Activated B cell treated with CpG ODN at 0.5 μM for 24 hours (primary cell): Measurements from ENCODE around the gene OR14J1. TPM values are rescaled to one million over a fixed set of nuclear protein-coding genes. Genes with fewer than 3 reads are reported as not detected.
"Not testable (repeated sequence)": the region's sequence is repeated elsewhere in the genome, so short reads cannot be mapped to it uniquely, and the experiment has no call there.

ENCODE experiments used
- ATAC-seq: fragments of 200-7000 bp; cut with Tn5 transposase; one replicate; pipeline ENCODE4 v1.10.0; 2021; ENCODE audit warnings: low read depth, mild to moderate bottlenecking, moderate library complexity
- CTCF ChIA-PET: fragments of 350-600 bp; sonication (Branson Sonifier 250); formaldehyde crosslinking; loops from one replicate; lab custom pipeline; 2021; ENCODE audit warnings: antibody characterized with exemption; lab: Charles Lee
- POLR2A ChIA-PET: fragments of 350-600 bp; sonication (Branson Sonifier 250); formaldehyde crosslinking; loops from one replicate; lab custom pipeline; 2021; ENCODE audit warnings: antibody characterized with exemption; lab: Charles Lee
- DNase-seq: peaks from one replicate; pipeline ENCODE4 v3.0.0; 2022
- H3K27ac Mint-ChIP-seq: one replicate; pipeline ENCODE4 v1.8.0; 2020; ENCODE audit warnings: mixed read lengths
- H3K27me3 Mint-ChIP-seq: one replicate; pipeline ENCODE4 v1.8.0; 2021; ENCODE audit warnings: mixed read lengths
- H3K36me3 Mint-ChIP-seq: one replicate; pipeline ENCODE4 v1.8.0; 2021; ENCODE audit warnings: low read depth, mixed read lengths
- H3K4me1 Mint-ChIP-seq: one replicate; pipeline ENCODE4 v1.8.0; 2021; ENCODE audit warnings: mixed read lengths
- H3K4me3 Mint-ChIP-seq: one replicate; pipeline ENCODE4 v1.8.0; 2020; ENCODE audit warnings: mild to moderate bottlenecking, mixed read lengths
- H3K9me3 Mint-ChIP-seq: one replicate; pipeline ENCODE4 v1.8.0; 2020; ENCODE audit warnings: mixed read lengths
- CTCF ChIP-seq: fragments of 200-600 bp; IDR thresholded peaks from one replicate; pipeline ENCODE4 v1.8.0; 2022; ENCODE audit warnings: antibody characterized with exemption, mild to moderate bottlenecking
- intact Hi-C: fragments of 100-400 bp; cut with micrococcal nuclease; formaldehyde crosslinking; loops from one replicate; pipeline ENCODE4 v1.15.1; 2024
- total RNA-seq: library from RNA; stranded (reverse); gene quantifications from 2 replicates; pipeline ENCODE4 v1.2.3, GENCODE V29; 2022

OR14J1 gene
- total RNA-seq, 1 donor from 2014 or later: not detected

GRCh38 chr6:29332676-29333075 is 31.2 kb downstream of the OR14J1 start:
- H3K36me3 Mint-ChIP-seq: no peaks in the 10 kb centered on the region
- POLR2A ChIA-PET: no interaction called here
- DNase-seq (no peak), ATAC-seq (no peak)
- CTCF ChIA-PET: no interaction called here
- H3K4me3 Mint-ChIP-seq: no peak overlapping the region
- intact Hi-C loops: loop anchor here (1.0 kb wide), 1 partner anchor 19 kb away; no protein-coding TSS in a partner anchor
- peaks cover 17% of the 10 kb centered on the region for H3K27me3 Mint-ChIP-seq
- no peak for TF ChIP-seq CTCF
- H3K27ac Mint-ChIP-seq: no peak overlapping the region
- H3K9me3 Mint-ChIP-seq: no peaks in the 10 kb centered on the region
- no peaks in the 10 kb centered on the region for H3K4me1 Mint-ChIP-seq

GRCh38 chr6:29336269-29336668 is 34.8 kb downstream of the OR14J1 start:
- H3K27me3 Mint-ChIP-seq: peaks cover 21% of the 10 kb centered on the region

GRCh38 chr6:29345380-29345779 is 43.9 kb downstream of the OR14J1 start:
- ATAC-seq (no peak), DNase-seq (no peak)
- no peak for TF ChIP-seq CTCF
- H3K36me3 Mint-ChIP-seq: no peaks in the 10 kb centered on the region
- no peak overlapping the region for H3K4me3 Mint-ChIP-seq
- H3K4me1 Mint-ChIP-seq: no peaks in the 10 kb centered on the region
- POLR2A ChIA-PET: no interaction called here
- peaks cover 5% of the 10 kb centered on the region for H3K9me3 Mint-ChIP-seq
- H3K27me3 Mint-ChIP-seq: peaks cover 11% of the 10 kb centered on the region
- H3K27ac Mint-ChIP-seq: no peak overlapping the region
- CTCF ChIA-PET: no interaction called here
- intact Hi-C loops: no loop called here

More at GRCh38 chr6:29336269-29336668, 34.8 kb downstream of the OR14J1 start:
- Mint-ChIP-seq H3K27ac (no peak overlapping the region), H3K9me3 (no peaks in the 10 kb centered on the region), H3K36me3 (no peaks in the 10 kb centered on the region), H3K4me1 (no peaks in the 10 kb centered on the region), H3K4me3 (no peak overlapping the region)
- intact Hi-C loops: no loop called here
- no peak for ATAC-seq
- POLR2A ChIA-PET: no interaction called here
- DNase-seq: no peak
- CTCF ChIA-PET: no interaction called here
- no peak for TF ChIP-seq CTCF

DNA sequence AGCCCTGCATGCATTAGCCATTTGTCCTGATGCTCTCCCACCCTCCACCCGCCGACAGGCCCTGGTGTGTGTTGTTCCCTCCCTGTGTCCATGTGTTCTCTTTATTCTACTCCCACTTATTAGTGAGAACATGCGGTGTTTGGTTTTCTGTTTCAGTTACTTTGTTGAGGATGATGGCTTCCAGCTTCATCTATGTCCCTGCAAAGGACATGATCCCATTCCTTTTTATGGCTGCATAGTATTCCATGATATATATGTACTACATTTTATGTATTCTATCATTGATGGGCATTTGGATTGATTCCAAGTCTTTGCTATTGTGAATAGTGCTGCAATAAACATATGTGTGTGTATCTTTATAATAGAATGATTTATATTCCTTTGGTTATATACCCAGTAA is 47.8 kb downstream of the OR14J1 start:
- peaks cover 13% of the 10 kb centered on the region for H3K9me3 Mint-ChIP-seq
- CTCF ChIA-PET, H3K27ac Mint-ChIP-seq, H3K36me3 Mint-ChIP-seq, ATAC-seq, intact Hi-C loops, H3K4me1 Mint-ChIP-seq, DNase-seq, H3K4me3 Mint-ChIP-seq, POLR2A ChIA-PET: not testable (repeated sequence)
- peaks cover 18% of the 10 kb centered on the region for H3K27me3 Mint-ChIP-seq

DNA sequence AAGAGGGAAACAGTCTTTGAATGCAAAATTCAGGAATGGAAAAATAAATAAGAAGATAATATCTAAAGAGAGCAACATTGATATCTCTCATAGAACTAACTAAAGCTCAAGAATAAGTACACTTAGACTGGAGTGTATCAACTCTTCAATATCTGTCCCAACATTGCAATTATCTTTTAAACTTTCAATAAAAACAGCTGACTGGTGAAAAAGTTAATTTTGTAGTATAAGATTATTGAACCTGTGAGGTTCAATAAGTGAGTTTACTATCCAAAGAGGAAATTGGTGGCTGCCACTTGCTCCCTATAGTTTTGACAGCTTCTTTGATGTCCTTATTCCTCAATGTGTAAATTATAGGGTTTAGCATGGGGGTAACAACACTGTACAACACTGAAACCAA is 53.5 kb downstream of the OR14J1 start:
- intact Hi-C loops: no loop called here
- Mint-ChIP-seq H3K27me3 (peaks cover 22% of the 10 kb centered on the region), H3K27ac (no peak overlapping the region), H3K36me3 (no peaks in the 10 kb centered on the region), H3K9me3 (peaks cover 10% of the 10 kb centered on the region), H3K4me1 (no peaks in the 10 kb centered on the region), H3K4me3 (no peak overlapping the region)
- CTCF ChIA-PET: no interaction called here
- no peak for DNase-seq
- POLR2A ChIA-PET: no interaction called here
- TF ChIP-seq CTCF: no peak
- no peak for ATAC-seq

DNA sequence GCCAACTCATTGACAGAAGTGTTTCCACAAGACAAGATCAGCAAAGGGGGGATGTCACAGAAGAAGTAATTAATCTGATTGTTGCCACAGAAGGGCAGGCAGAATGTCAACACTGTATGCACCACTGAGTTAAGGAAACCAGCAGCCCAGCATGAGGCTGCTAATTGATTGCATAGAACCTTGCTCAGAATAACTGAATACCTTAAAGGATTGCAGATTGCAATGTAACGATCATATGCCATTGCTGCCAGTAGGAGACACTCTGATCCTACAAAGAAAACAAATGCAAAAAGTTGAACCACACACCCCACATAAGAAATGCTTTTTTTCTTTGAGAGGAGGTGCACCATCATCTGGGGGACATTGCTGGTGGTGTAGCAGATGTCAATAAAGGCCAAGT is 54.1 kb downstream of the OR14J1 start:
- TF ChIP-seq CTCF: no peak
- no peak for ATAC-seq
- ChIA-PET CTCF (no interaction called here), POLR2A (no interaction called here)
- no peak for DNase-seq
- Mint-ChIP-seq H3K27me3 (peaks cover 25% of the 10 kb centered on the region), H3K4me1 (no peaks in the 10 kb centered on the region), H3K27ac (no peak overlapping the region), H3K9me3 (peaks cover 8% of the 10 kb centered on the region), H3K4me3 (no peak overlapping the region), H3K36me3 (no peaks in the 10 kb centered on the region)
- intact Hi-C loops: no loop called here
